HepG2 (cell line): ENCODE results near the gene MICA. TPM values are rescaled to one million over a fixed set of nuclear protein-coding genes. Genes with fewer than 3 reads are reported as not detected.
A peak's percentile ranks its signal among the peaks of the same experiment; 100 is the strongest.
"Not testable (repeated sequence)": the region's sequence is repeated elsewhere in the genome, so short reads cannot be mapped to it uniquely, and the experiment has no call there.

Source experiments
- ATAC-seq: fragments of 200-7000 bp; cut with Tn5 transposase; 3 replicates; pipeline ENCODE4 v1.9.1; 2020; ENCODE audit warnings: mild to moderate bottlenecking, moderate library complexity
- BruUV-seq: library from RNA; stranded (reverse); fragments of 400-500 nt; replicated peaks from 2 replicates; lab custom pipeline; 2021; lab: Mats Ljungman, UMichigan
- CTCF ChIA-PET: fragments of 300-600 bp; formaldehyde crosslinking; extraction: SDS; loops from one replicate; lab custom pipeline; 2021; ENCODE audit warnings: low total read pairs, inconsistent platforms, low intra/inter-chr PET ratio; lab: Yijun Ruan, JAX
- POLR2A ChIA-PET: fragments of 350-600 bp; sonication (Branson Sonifier 250); formaldehyde crosslinking; loops from one replicate; lab custom pipeline; 2020; ENCODE audit warnings: antibody characterized with exemption, inconsistent platforms; lab: Yijun Ruan, JAX
- DNase-seq: peaks from one replicate; pipeline ENCODE4 v3.0.0-alpha.2; 2015; ENCODE audit warnings: low spot score
- FAIRE-seq: peaks from 3 replicates; lab custom pipeline; 2011; peaks lifted over from hg19 to GRCh38; lab: Jason Lieb, UNC
- H2AFZ ChIP-seq: one replicate; pipeline ENCODE4 v1.6.1; 2011; ENCODE audit warnings: low read length, inconsistent platforms
- H3K27ac ChIP-seq: fragments of 300-600 bp; 3 replicates; pipeline ENCODE4 v1.8.0; 2011; ENCODE audit warnings: mixed run types, mild to moderate bottlenecking, mixed read lengths, low read length, inconsistent platforms; ENCODE audit not compliant: insufficient read depth; ENCODE audit errors: extremely low read length
- H3K27me3 ChIP-seq, 2 experiments: fragments of 200-600 bp in 1 of 2; 2 replicates in 1 of 2; 3 replicates in 1 of 2; pipeline versions ENCODE4 v1.6.0 to v1.8.0; 2011; ENCODE audit warnings: low read length in 2 of 2, mild to moderate bottlenecking in 2 of 2, moderate library complexity in 2 of 2, inconsistent platforms in 1 of 2; ENCODE audit not compliant: insufficient read depth in 2 of 2, control insufficient read depth in 1 of 2
- H3K36me3 ChIP-seq, 2 experiments: fragments of 200-600 bp in 1 of 2; replicated peaks in 1 of 2; 2 replicates in 1 of 2; 3 replicates in 1 of 2; pipeline versions ENCODE4 v1.5.1 to v1.8.0; 2011; ENCODE audit warnings: low read length in 2 of 2, inconsistent platforms in 1 of 2; ENCODE audit not compliant: insufficient read depth in 2 of 2, control insufficient read depth in 1 of 2
- H3K4me1 ChIP-seq: 2 replicates; pipeline ENCODE4 v1.5.1; 2012; ENCODE audit warnings: low read length, inconsistent platforms; ENCODE audit not compliant: insufficient read depth
- H3K4me2 ChIP-seq: 2 replicates; pipeline ENCODE4 v1.6.0; 2011; ENCODE audit warnings: low read depth, low read length, inconsistent platforms
- H3K4me3 ChIP-seq, 3 experiments: fragments of 200-600 bp in 1 of 3; sonication (generic), shearing (Covaris generic) in 1 of 3; replicated peaks in 1 of 3; 2 replicates each; pipeline ENCODE4 v1.5.1; 2011 to 2016; ENCODE audit warnings: low read length in 3 of 3, inconsistent platforms in 2 of 3, low read depth in 2 of 3, mild to moderate bottlenecking in 2 of 3, control low read depth in 1 of 3, mixed read lengths in 1 of 3; ENCODE audit not compliant: insufficient read depth in 1 of 3
- H3K79me2 ChIP-seq: one replicate; pipeline ENCODE4 v1.6.1; 2011; ENCODE audit warnings: low read length, inconsistent platforms; ENCODE audit not compliant: insufficient read depth
- H3K9ac ChIP-seq: 2 replicates; pipeline ENCODE4 v1.6.0; 2011; ENCODE audit warnings: mild to moderate bottlenecking, low read depth, low read length, inconsistent platforms; ENCODE audit not compliant: insufficient read depth
- H3K9me3 ChIP-seq: 2 replicates; pipeline ENCODE4 v1.5.1; 2012; ENCODE audit warnings: mild to moderate bottlenecking, low read length
- H4K20me1 ChIP-seq: 2 replicates; pipeline ENCODE4 v1.6.0; 2011; ENCODE audit warnings: inconsistent platforms, mild to moderate bottlenecking, low read length, moderate library complexity; ENCODE audit not compliant: insufficient read depth
- DNMT1 ChIP-seq: sonication (generic); formaldehyde crosslinking; IDR thresholded peaks from 2 replicates; pipeline ENCODE4 v1.5.1; 2020; ENCODE audit warnings: mild to moderate bottlenecking, missing genetic modification reagents
- JARID2 ChIP-seq: sonication (generic); formaldehyde crosslinking; IDR thresholded peaks from 2 replicates; pipeline ENCODE4 v1.8.1; 2023; ENCODE audit warnings: missing genetic modification reagents, inconsistent platforms; ENCODE audit not compliant: insufficient replicate concordance
- RNF219 ChIP-seq: sonication (generic); formaldehyde crosslinking; IDR thresholded peaks from 2 replicates; pipeline ENCODE4 v1.5.0; 2020; ENCODE audit warnings: mild to moderate bottlenecking, missing genetic modification reagents
- TBX2 ChIP-seq: sonication (generic); formaldehyde crosslinking; IDR thresholded peaks from 2 replicates; pipeline ENCODE4 v1.5.0; 2020; ENCODE audit warnings: missing genetic modification reagents, mild to moderate bottlenecking, borderline replicate concordance
- U2AF1 ChIP-seq: fragments of 200-400 bp; formaldehyde crosslinking; optimal IDR thresholded peaks from 2 replicates; pipeline ENCODE3; 2017; ENCODE audit warnings: mild to moderate bottlenecking, low read depth, low read length
- ZNF468 ChIP-seq: sonication (generic); formaldehyde crosslinking; IDR thresholded peaks from 2 replicates; pipeline ENCODE4 v1.8.0; 2022; ENCODE audit warnings: mild to moderate bottlenecking, moderate library complexity, missing genetic modification reagents
- ZNF749 ChIP-seq: sonication (generic); formaldehyde crosslinking; IDR thresholded peaks from 2 replicates; pipeline ENCODE4 v1.8.0; 2022; ENCODE audit warnings: mild to moderate bottlenecking, missing genetic modification reagents, moderate library complexity, borderline replicate concordance
- ZZZ3 ChIP-seq: sonication (generic); formaldehyde crosslinking; IDR thresholded peaks from 2 replicates; pipeline ENCODE4 v1.4.0; 2020; ENCODE audit warnings: missing genetic modification reagents, mild to moderate bottlenecking, borderline replicate concordance
- WGBS: methylation state at CpG from one replicate; pipeline ENCODE4 v1.1.6; 2017; ENCODE audit warnings: low lambda C conversion rate; 5-methylcytosine and 5-hydroxymethylcytosine counted together
- in situ Hi-C: cut with HindIII; loops from 2 replicates; pipeline ENCODE4 v1.10.0; 2017; ENCODE audit warnings: low pct_unique_long_range_greater_than_20kb; ENCODE audit not compliant: extremely low pct_ligation_motif_present
- intact Hi-C: fragments of 100-400 bp; cut with micrococcal nuclease; formaldehyde crosslinking; loops from one replicate; pipeline ENCODE4 v1.10.0; 2022; ENCODE audit not compliant: unreplicated experiment
- polyA plus RNA-seq, 8 experiments: library from polyadenylated mRNA; depleted of rRNA in 3 of 8; stranded (reverse) in 7 of 8; unstranded in 1 of 8; fragments of >200 nt; fragmentation: Illumina TruSeq in 4 of 8; extraction: Trizol in 4 of 8; gene quantifications; 2 replicates each; pipeline versions ENCODE4 v1.2.1 to v1.2.3, GENCODE V29; 2011 to 2016; ENCODE audit warnings: low read depth in 4 of 8, missing spikeins in 1 of 8, mixed read lengths in 1 of 8; ENCODE audit not compliant: insufficient read depth in 1 of 8
- total RNA-seq, 5 experiments: library from RNA; depleted of rRNA; stranded (reverse); fragments of >200 nt; fragmentation: Illumina TruSeq; extraction: Trizol; gene quantifications; 2 replicates each; pipeline ENCODE4 v1.2.3, GENCODE V29; 2016; ENCODE audit warnings: low read depth in 1 of 5

Gene MICA
- total and polyA plus RNA-seq, 2 of the 13 experiments (the other 11 are each of a cell fraction or from before 2014, with no cell fraction given): 21.6 to 38.1 TPM

- peaks cover 73% of the 10 kb centered on the region for H3K79me2 ChIP-seq
- FAIRE-seq: not testable (repeated sequence)
- 2% methylated on average over 13 of the region's 13 CpGs for WGBS
These were observed 618 bp downstream of the MICA start for GRCh38 chr6:31404061-31404364.

GRCh38 chr6:31405996-31406395 lies 2.6 kb downstream of the MICA start:
- CTCF ChIA-PET: no interaction called here
- FAIRE-seq: peak; percentile 36
- no peak overlapping the region for H3K4me3 ChIP-seq

More at GRCh38 chr6:31404061-31404364, 618 bp downstream of the MICA start:
- POLR2A ChIA-PET: interaction anchor here (0.7 to 4.2 kb wide), 6 partner anchors 11 to 833 kb away, joined by 3 to 22 read pairs (median 7); partner anchors contain the start of genes ABCF1 and DDX39B
- Histone ChIP-seq H3K4me1 (peaks cover 61% of the 10 kb centered on the region), H3K4me3 (peak overlapping the region; percentile 88 to 96 (median 96)), H4K20me1 (peaks cover 23% of the 10 kb centered on the region; the same call in 1 of the 2 replicates), H3K4me2 (peak overlapping the region; percentile 97), H3K27ac (peak overlapping the region; percentile 87), H3K9ac (peak overlapping the region; percentile 77)
- in situ Hi-C loops: loop anchor here (5.0 kb wide), 1 partner anchor 38 kb away; no protein-coding TSS in a partner anchor
- intact Hi-C loops, ATAC-seq, CTCF ChIA-PET, H2AFZ ChIP-seq, H3K36me3 ChIP-seq, BruUV-seq, DNase-seq, H3K27me3 ChIP-seq, H3K9me3 ChIP-seq: not testable (repeated sequence)
- peak; percentile 27; the same call in 1 of the 2 replicates for TF ChIP-seq ZNF749 (CRISPR knock-in tag)
- 0 out of 2 replicates have a peak, but pooled peaks have one; percentile 41 for TF ChIP-seq ZZZ3 (CRISPR knock-in tag)
- peak; percentile 10 for TF ChIP-seq U2AF1
- peak; percentile 5; the same call in 1 of the 2 replicates for TF ChIP-seq ZNF468 (CRISPR knock-in tag)

More at GRCh38 chr6:31405996-31406395, 2.6 kb downstream of the MICA start:
- H3K27me3 ChIP-seq: no peaks in the 10 kb centered on the region; a peak in 1 of 5 replicates
- 0 out of 2 replicates have a peak overlapping the region, but pooled peaks have one; percentile 38 for H3K4me2 ChIP-seq
- WGBS: 95% methylated on average over 5 of the region's 5 CpGs
- in situ Hi-C loops: no loop called here
- peaks cover 57% of the 10 kb centered on the region for H3K4me1 ChIP-seq
- H3K27ac ChIP-seq: no peak overlapping the region
- no peak overlapping the region for H2AFZ ChIP-seq
- H3K9ac ChIP-seq: no peak overlapping the region
- POLR2A ChIA-PET: no interaction called here
- H3K9me3 ChIP-seq: no peaks in the 10 kb centered on the region
- peaks cover 74% of the 10 kb centered on the region for H3K79me2 ChIP-seq
- H4K20me1 ChIP-seq: peaks cover 31% of the 10 kb centered on the region; the same call in 1 of the 2 replicates
- peaks cover 5 to 7% of the 10 kb centered on the region in 2 experiments; a peak in 4 of 5 replicates for H3K36me3 ChIP-seq
- TF ChIP-seq TBX2 (no peak), DNMT1 (CRISPR knock-in tag) (no peak), RNF219 (no peak), JARID2 (no peak)
- ATAC-seq (no peak), DNase-seq (no peak)
- intact Hi-C loops: no loop called here
- TSS peak; percentile 5 for BruUV-seq
